IPS-20b (cell line): ENCODE data around the gene RBM47.

Experiments used
- H3K27ac ChIP-seq: one replicate; pipeline ENCODE4 v1.5.1; 2013; ENCODE audit warnings: low read length
- H3K27me3 ChIP-seq: 2 replicates; pipeline ENCODE4 v1.6.1; 2013; ENCODE audit warnings: mild to moderate bottlenecking, low read length, inconsistent platforms; ENCODE audit not compliant: insufficient read depth
- H3K36me3 ChIP-seq: 2 replicates; pipeline ENCODE4 v1.6.1; 2013; ENCODE audit warnings: low read depth, mild to moderate bottlenecking, inconsistent platforms, low read length, moderate library complexity; ENCODE audit not compliant: insufficient read depth
- H3K4me1 ChIP-seq: 2 replicates; pipeline ENCODE4 v1.6.1; 2013; ENCODE audit warnings: mild to moderate bottlenecking, control low read depth, inconsistent platforms, low read length, moderate library complexity; ENCODE audit not compliant: insufficient read depth
- H3K4me3 ChIP-seq: 2 replicates; pipeline ENCODE4 v1.5.1; 2013; ENCODE audit warnings: mild to moderate bottlenecking, low read length, inconsistent platforms
- H3K9ac ChIP-seq: 2 replicates; pipeline ENCODE4 v1.6.1; 2013; ENCODE audit warnings: low read depth, mild to moderate bottlenecking, inconsistent platforms, low read length, moderate library complexity
- H3K9me3 ChIP-seq: 2 replicates; pipeline ENCODE4 v1.6.1; 2013; ENCODE audit warnings: mild to moderate bottlenecking, low read depth, low read length, inconsistent platforms; ENCODE audit not compliant: insufficient read depth

Gene RBM47

DNA sequence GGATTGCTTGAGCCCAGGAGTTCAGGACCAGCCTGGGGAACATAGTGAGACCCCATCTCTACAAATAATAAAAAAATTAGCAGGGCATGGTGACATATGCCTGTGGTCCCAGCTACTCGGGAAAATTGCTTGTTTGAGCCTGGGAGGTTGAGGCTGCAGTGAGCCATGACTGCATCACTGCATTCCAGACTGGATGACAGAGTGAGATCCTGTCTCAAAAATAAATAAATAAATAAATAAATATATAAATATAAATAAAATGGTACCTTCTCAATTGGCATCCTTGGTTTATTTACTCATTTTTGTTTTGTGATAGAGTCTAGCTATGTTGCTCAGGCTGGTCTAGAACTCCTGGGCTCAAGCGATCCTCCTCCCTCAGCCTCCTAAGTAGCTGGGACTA, 150.3 kb downstream of the RBM47 start:
- Histone ChIP-seq H3K36me3 (no peaks in the 10 kb centered on the region), H3K27me3 (no peaks in the 10 kb centered on the region), H3K4me1 (peaks cover 4% of the 10 kb centered on the region), H3K4me3 (no peak overlapping the region), H3K9me3 (no peaks in the 10 kb centered on the region), H3K27ac (no peak overlapping the region), H3K9ac (no peak overlapping the region)

DNA sequence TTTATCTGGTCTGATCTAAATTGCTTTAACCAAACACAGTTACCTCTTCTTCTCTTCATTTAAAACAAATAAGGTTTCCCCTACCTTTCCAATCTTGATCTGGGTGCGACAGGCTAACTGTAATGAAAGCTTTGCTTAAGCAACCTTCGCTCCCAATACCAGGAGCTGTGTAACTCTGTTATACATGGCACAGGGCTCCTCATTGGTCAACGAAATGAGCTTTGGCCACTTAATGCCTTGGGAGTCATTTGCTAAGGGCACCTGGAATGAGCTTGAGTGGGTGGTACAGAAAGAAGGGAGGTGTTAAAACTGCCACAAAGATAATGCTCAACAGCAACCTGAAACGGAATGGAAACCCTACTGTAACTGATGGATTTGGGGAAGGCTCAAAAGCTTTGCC, 154.1 kb downstream of the RBM47 start:
- H3K9ac ChIP-seq, result no peak overlapping the region
- H3K36me3 ChIP-seq, result no peaks in the 10 kb centered on the region
- H3K4me3 ChIP-seq, result no peak overlapping the region
- H3K9me3 ChIP-seq, result no peaks in the 10 kb centered on the region
- no peaks in the 10 kb centered on the region for H3K27me3 ChIP-seq
- H3K4me1 ChIP-seq, result no peaks in the 10 kb centered on the region
- H3K27ac ChIP-seq, result no peak overlapping the region

DNA sequence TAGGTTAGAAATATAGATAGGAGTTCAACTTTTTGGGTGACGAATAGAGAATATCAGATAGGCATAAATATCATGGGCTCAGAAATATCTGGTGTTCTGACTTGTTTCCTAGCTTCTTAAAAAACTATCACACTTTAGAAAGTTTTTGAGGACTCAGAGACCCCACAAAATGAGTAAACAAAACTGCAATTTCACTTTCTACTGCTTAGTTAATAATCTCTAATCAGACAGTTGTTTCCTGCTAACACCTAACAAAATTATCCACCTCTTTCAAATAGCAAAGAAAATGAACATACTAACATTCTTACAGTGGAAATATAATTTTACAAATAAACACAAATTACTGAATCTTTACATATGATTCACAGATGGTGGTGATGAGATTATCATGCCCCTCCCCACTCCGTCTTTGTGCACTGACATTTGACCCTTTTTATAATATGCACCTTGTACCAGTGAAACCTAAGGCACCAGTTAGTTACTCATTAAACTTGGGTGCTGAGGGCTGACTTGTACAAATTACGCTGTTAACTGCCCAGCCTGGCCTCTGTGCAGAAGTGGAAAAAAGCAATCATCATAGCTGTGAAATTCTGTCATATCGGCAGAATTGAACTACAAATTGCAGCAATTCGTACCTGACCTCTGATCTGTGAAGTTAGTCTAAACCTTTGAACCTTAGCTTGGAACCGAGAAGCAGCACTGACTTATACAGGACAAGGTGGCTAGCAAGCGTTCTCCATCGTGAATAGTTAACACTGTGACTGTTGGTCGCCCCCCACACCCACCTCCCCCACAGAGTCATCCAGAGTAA, 155.9 kb downstream of the RBM47 start:
- no peak overlapping the region for H3K4me3 ChIP-seq
- no peaks in the 10 kb centered on the region for H3K9me3 ChIP-seq
- no peaks in the 10 kb centered on the region for H3K36me3 ChIP-seq
- H3K4me1 ChIP-seq, result no peaks in the 10 kb centered on the region
- H3K27me3 ChIP-seq, result no peaks in the 10 kb centered on the region
- H3K27ac ChIP-seq, result no peak overlapping the region
- H3K9ac ChIP-seq, result no peak overlapping the region

DNA sequence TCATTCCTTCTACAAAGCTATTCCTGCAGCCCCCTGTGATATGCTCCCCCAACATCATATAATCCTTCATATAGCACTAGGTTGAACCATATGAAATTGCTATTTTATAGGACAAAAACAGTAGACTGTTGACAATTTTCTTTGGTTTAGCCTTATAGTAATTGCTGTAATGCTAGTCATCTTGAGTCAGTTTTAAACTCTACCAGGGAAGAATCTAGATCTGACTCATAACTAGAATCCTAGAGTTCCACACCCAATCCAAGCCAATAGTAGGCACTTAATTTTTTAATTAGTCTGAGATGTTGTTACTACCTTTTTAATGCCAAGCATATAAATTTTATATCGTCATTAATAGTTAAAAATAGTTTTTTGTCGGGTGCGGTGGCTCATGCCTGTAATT, 157.7 kb downstream of the RBM47 start:
- no peaks in the 10 kb centered on the region for H3K36me3 ChIP-seq
- no peaks in the 10 kb centered on the region for H3K4me1 ChIP-seq
- no peak overlapping the region for H3K9ac ChIP-seq
- no peak overlapping the region for H3K4me3 ChIP-seq
- no peaks in the 10 kb centered on the region for H3K27me3 ChIP-seq
- no peak overlapping the region for H3K27ac ChIP-seq
- H3K9me3 ChIP-seq, result no peaks in the 10 kb centered on the region

DNA sequence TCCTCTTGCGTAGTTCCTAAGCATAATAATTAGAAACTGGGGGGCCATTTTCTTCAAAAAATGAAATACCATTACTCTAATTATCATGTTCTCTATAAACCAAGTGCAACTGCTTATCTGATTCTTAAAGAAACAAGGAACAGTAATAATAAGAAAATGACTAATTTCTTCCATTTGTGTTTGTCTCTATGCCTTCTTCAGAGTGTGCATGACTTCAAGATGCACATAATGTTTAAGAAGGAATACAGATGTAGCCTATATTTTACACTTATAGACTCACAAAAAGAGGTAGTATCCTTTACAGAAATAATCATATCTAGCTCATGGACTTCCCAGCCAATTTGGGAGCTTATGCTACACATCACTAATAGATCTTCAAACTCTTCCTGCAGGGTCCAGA, 162.9 kb downstream of the RBM47 start:
- Histone ChIP-seq H3K9ac (no peak overlapping the region), H3K4me1 (peaks cover 7% of the 10 kb centered on the region; the same call in 1 of the 2 replicates), H3K9me3 (no peaks in the 10 kb centered on the region), H3K4me3 (no peak overlapping the region), H3K27ac (no peak overlapping the region), H3K27me3 (no peaks in the 10 kb centered on the region), H3K36me3 (peaks cover 24% of the 10 kb centered on the region; the same call in 1 of the 2 replicates)

DNA sequence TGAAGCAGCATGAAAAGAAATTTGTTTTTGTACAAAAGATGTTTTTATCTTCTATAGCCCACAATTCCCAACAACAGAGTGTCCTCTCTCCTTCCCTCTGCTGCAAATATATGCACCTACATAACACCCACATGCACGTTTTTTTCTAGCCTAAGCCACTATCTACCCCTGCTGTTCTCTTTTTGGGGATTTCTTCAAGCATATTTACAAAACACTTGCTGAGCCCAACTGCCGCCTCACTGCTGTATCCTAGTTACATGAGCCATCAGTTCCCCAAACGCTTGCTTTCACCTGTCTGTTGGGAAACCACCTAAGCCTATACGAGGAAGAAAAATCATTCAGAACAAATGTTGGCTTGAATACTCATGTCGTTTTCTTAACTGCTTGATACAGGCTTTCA, 167.3 kb downstream of the RBM47 start:
- Histone ChIP-seq H3K27ac (no peak overlapping the region), H3K4me1 (peaks cover 7% of the 10 kb centered on the region; the same call in 1 of the 2 replicates), H3K9me3 (no peaks in the 10 kb centered on the region), H3K9ac (no peak overlapping the region), H3K36me3 (peaks cover 29% of the 10 kb centered on the region; the same call in 1 of the 2 replicates), H3K27me3 (no peaks in the 10 kb centered on the region), H3K4me3 (no peak overlapping the region)

DNA sequence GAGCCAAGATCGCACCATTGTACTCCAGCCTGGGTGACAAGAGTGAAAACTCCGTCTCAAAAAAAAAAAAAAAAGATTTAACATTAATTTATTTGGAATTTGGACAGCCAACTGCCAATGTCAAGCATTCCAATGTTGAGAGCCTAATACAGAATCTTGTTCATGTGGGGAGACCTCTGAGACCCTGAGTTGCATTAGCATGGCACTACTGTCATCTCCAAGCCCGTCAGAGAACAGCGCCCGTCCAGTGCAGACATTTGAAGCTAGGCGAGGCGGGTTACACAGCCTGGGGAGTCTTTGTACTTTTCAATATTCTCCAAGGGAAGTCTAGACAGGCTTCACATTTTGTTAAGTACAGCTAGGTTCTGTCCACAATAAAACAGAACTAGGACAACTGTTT, 167.8 kb downstream of the RBM47 start:
- no peaks in the 10 kb centered on the region for H3K9me3 ChIP-seq
- H3K27ac ChIP-seq, result no peak overlapping the region
- no peak overlapping the region for H3K4me3 ChIP-seq
- H3K9ac ChIP-seq, result no peak overlapping the region
- H3K27me3 ChIP-seq, result no peaks in the 10 kb centered on the region
- H3K4me1 ChIP-seq, result peaks cover 7% of the 10 kb centered on the region; the same call in 1 of the 2 replicates
- peaks cover 29% of the 10 kb centered on the region; the same call in 1 of the 2 replicates for H3K36me3 ChIP-seq

DNA sequence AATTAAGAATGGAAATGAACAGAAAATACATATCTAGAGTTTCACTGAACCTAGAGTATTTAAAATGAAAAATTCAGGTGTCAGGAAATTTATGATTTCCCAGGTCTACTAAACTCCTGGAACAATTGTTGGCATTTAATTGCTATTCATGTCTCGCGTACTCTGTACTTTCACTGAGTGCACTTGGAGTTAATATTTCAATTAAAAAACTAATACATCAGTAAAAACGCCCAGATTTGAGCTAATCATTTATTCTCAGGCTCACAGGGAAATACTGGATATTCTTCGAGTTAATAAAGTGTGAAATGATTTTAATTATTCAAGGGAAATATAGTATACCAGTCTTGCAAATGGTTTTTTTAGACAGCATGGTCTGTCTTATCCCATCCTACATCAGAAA, 168.6 kb downstream of the RBM47 start:
- Histone ChIP-seq H3K36me3 (peaks cover 24% of the 10 kb centered on the region; the same call in 1 of the 2 replicates), H3K27ac (no peak overlapping the region), H3K4me1 (peaks cover 7% of the 10 kb centered on the region; the same call in 1 of the 2 replicates), H3K9ac (no peak overlapping the region), H3K4me3 (no peak overlapping the region), H3K9me3 (no peaks in the 10 kb centered on the region), H3K27me3 (no peaks in the 10 kb centered on the region)

DNA sequence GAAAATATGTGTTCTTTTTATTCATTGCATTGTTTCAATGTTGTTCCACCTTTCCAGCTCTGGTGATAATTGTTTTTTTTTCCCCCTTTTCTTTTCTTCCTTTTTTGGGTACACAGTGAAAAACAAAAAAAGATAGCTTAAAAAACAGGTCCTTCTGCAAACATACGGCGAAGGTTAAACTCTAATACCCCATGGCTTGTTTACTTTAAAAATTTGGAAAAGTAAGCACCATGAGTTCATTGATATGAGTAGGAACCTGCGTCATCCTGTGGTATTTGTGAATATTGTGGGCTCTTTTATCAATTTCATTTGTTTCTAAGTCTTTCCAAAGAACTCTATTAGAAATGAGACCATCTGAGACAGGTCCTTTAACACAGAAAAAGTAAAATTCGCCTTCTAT, 171.0 kb downstream of the RBM47 start:
- no peak overlapping the region for H3K27ac ChIP-seq
- H3K36me3 ChIP-seq, result peaks cover 13% of the 10 kb centered on the region; the same call in 1 of the 2 replicates
- H3K9me3 ChIP-seq, result no peaks in the 10 kb centered on the region
- no peak overlapping the region for H3K9ac ChIP-seq
- no peak overlapping the region for H3K4me3 ChIP-seq
- no peaks in the 10 kb centered on the region for H3K27me3 ChIP-seq
- peaks cover 7% of the 10 kb centered on the region; the same call in 1 of the 2 replicates for H3K4me1 ChIP-seq

DNA sequence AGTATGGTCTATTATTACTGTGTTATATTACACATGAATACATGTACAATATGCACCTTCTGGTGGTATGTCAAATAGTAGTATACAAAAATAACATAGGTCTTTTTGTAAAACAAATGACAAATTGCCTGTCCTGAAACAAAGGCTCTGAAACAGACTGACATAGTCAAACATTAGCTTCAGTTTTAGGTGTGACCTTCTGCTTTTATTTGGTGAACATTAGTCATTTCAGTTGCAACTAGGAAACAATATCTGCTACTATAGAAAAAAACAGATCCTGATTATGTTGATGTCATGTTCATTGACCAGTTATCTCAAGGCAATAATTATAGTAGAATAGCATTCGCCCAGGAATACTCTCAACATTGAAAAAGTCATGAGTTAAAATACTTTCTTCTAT, 171.6 kb downstream of the RBM47 start:
- Histone ChIP-seq H3K4me3 (no peak overlapping the region), H3K27ac (no peak overlapping the region), H3K36me3 (peaks cover 9% of the 10 kb centered on the region; the same call in 1 of the 2 replicates), H3K4me1 (peaks cover 7% of the 10 kb centered on the region; the same call in 1 of the 2 replicates), H3K27me3 (no peaks in the 10 kb centered on the region), H3K9me3 (no peaks in the 10 kb centered on the region), H3K9ac (no peak overlapping the region)

DNA sequence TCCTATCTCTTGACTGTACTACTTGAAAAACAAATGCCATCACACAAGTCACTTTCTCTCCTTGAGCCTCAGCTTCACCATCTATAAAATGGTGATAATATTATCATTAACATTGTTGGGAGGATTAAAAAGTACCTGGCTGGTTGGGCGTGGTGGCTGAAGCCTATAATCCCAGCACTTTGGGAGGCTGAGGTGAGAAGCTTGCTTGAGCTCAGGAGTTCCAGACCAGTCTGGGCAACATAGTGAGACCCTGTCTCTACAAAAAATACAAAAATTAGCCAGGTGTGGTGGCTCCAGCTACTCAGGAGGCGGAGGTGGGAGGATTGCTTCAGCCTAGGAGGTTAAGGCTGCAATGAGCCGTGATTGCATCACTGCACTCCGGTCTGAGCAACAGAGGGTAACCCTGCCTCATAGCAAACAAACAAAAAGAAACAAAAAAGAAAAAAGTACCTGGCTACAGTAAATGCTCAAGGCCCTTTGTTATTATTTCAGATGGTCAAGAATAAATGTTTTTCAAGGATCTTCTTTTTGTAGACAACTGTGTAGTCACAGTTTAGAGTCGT, 174.2 kb downstream of the RBM47 start:
- Histone ChIP-seq H3K27ac (no peak overlapping the region), H3K36me3 (0 out of 2 replicates have a peak, but pooled peaks cover 5% of the 10 kb centered on the region), H3K4me1 (peaks cover 5% of the 10 kb centered on the region; the same call in 1 of the 2 replicates), H3K4me3 (no peak overlapping the region), H3K9me3 (no peaks in the 10 kb centered on the region), H3K9ac (no peak overlapping the region), H3K27me3 (no peaks in the 10 kb centered on the region)

DNA sequence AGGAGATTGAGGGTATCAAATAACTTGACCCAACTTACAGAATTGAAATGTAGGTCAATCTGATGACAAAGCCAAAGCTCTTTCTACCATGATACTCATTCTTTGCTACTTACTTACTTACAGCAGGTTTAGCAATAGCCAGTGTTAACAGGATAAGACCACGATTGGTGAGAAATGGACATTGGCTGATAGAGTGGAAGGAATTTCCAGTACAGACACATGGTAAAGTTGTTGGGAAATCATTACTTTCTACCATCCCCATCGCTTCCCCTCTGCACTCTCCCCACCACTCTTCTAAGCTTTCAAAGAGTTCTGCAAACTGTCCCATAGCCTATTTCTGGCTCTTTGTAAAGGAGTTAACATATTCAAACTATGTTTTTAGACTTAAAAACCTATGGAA, 174.8 kb downstream of the RBM47 start:
- H3K27me3 ChIP-seq, result no peaks in the 10 kb centered on the region
- H3K27ac ChIP-seq, result no peak overlapping the region
- no peak overlapping the region for H3K4me3 ChIP-seq
- peaks cover 5% of the 10 kb centered on the region; the same call in 1 of the 2 replicates for H3K4me1 ChIP-seq
- H3K9ac ChIP-seq, result no peak overlapping the region
- no peaks in the 10 kb centered on the region for H3K36me3 ChIP-seq
- no peaks in the 10 kb centered on the region for H3K9me3 ChIP-seq
